HT-29 (cell line): ENCODE results near the gene KCNJ18. TPM values are rescaled to one million over a fixed set of nuclear protein-coding genes. Genes with fewer than 3 reads are reported as not detected.
"Not testable (repeated sequence)": the region's sequence is repeated elsewhere in the genome, so short reads cannot be mapped to it uniquely, and the experiment has no call there.

Experiments
- DNase-seq: peaks from one replicate; pipeline ENCODE4 v3.0.0-alpha.2; 2015; ENCODE audit warnings: low spot score
- total RNA-seq: library from RNA; depleted of rRNA; stranded (reverse); fragments of >200 nt; shearing (Covaris generic); gene quantifications from 2 replicates; pipeline ENCODE4 v1.2.3, GENCODE V29; 2014

KCNJ18 gene
- total RNA-seq, 1 experiment from 2014 or later = not detected

DNA sequence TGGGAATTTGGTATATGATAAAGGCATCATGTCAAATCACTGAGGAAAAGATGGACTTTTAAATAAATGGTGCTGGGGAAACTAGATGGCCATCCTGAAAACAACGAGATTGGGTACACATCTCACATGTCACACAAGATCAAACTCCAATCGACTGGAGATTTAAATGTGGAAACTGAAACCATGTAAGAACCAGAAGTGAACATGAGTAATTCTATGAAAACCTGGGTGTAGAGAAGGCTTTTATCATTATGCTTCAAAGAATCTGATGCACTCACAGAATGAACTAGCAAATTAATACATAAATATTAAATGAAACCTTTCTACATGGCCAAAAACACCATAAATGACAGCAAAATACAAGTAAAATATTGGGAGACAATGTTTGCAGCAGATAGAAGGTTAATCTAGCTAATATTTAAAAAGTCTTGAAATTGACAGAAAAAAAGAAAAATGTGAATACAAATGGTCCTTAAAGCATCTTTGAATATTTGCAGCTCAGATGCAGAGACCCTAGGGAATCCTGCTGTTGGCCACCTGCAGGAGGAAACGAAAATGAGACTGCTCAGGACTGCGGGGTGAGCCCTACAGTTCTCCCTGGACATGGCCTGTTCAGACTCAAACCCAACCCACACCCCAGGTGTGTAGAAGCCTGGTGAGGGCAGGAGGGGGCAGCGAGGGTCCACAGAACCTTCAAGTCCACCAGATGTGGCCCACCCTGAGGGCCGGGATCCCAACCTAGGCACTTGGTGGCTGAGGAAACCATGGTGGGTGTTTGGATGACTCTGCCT lies 32.1 kb downstream of the KCNJ18 start:
- DNase-seq = not testable (repeated sequence)

DNA sequence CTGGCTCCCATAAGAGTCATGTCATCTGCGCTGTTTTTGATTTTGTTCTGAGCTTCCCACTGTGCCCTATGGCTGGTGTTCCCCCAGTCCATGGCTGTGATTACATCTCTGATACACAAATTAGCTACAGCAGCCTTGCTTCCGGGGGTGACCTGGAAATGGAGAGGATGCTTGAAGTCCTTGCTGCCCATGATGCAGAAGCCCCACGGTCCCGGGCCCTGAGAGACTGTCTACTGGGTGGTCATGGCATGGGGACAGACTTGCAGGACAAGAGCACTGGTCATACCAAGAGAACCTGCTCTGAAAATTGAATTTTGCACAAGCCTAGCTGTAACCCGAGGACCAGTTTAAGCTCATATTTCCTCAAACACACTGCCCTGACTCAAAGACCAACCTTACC lies 38.8 kb downstream of the KCNJ18 start:
- DNase-seq = not testable (repeated sequence)

DNA sequence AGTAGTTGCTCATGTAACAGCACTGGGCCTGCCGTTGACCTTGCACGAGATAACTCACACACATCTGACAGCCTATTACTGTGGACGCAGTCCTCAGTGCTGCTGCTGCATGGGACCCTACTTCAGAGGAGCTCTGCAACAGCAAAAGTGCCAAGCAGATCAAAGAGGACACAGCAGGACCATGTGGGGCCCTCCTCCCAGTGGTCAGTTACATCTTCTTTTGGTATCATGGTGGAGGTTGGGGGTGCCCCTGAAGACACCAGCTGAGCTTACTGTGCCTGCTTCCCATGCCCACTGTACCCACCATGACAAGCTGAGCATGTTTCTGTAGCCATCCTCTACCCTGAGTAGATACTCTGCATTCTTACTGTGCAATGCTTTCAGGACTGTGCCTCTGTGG lies 41.6 kb downstream of the KCNJ18 start:
- not testable (repeated sequence) for DNase-seq

DNA sequence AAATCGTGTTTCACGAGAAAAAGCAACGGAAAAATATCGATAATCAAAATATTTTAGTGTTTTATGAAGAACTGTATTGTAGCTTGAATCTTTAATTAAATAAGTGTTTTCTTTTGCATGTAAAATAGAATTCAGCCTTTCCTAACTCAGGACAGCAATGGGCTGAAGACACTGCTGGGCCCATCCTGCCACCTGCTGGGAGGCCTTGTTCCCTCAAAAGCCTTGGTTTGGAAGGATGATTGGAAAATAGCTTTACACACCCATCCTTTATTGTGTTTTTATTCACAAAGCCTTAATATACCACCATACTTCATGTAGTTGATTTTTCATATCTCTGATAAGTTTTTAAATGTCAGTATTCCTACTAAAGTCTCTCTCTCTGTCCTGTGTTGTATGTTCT lies 43.5 kb downstream of the KCNJ18 start:
- DNase-seq = not testable (repeated sequence)

DNA sequence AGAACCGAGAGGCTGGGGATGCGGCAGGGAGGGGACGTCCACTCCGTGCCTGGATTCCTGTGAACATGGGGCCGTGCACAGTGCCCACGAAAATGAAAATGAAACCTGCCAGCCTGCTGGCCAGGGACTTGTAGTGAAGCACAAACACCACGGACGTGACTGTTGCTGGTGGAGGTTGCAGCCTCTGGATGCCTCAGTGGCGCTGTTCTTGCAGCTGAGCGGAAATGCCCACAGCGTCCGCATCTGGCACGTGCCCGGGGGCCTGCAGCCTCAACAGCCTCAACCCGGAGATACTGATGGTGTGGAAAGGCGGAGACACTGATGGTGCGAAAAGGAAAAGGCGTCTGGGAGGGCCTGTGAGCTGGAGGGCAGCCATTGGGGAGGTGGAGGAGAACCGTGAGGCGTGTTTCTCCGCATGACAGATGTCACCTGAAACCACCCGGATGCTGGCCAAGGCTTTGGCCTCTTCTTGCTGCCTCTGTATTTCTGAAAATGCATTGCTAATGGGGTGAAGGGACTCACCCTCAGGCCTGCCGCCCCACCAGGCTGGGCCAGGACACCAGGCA lies 44.8 kb downstream of the KCNJ18 start:
- not testable (repeated sequence) for DNase-seq

DNA sequence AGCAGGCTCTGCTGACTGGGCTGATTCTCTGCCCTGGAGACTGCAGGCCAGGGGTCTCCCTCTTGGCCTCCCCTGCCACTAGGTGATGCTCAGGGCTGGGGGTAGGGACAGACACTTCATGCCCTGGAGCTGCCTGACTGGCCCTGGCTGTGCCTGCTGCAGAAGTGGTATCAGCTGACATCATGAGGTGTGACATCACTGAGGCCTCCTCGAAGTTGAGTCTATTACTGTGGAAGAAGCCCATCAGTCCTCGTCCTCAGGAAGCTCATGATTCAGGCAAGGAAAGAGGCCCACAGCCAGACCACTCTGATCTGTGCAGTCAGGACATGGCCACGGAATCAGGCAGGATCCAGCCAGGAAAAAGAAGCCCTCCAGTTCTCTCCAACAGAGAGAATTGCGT lies 45.9 kb downstream of the KCNJ18 start:
- not testable (repeated sequence) for DNase-seq

DNA sequence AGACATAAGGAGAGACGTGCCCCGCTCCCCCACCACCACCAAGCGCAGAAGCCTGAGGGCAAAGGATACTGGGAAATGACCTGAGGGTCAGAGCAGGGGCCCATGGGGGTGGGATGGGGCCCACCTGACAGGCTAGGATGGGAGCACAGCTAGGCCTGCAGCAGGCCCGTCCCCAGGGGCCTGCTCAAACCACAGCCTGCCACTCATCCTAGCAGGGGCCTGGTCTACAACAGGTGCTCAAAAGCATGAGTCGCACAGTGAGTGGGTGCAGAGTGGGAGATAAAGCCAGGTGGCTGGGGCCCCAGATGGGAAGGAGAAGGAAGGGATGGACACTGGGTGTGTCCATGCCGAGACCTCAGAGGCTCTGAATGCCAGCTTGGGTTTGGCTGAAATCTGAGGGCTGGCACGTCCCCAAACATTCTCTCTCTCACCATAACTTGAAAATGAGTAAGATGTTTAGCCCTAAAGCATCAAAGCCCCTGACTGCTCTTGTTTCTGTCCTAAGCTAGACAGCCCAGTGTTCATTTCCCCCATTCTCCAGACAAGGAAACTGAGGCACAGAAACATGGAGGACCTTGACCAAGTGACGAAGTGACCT lies 46.7 kb downstream of the KCNJ18 start:
- DNase-seq = not testable (repeated sequence)

DNA sequence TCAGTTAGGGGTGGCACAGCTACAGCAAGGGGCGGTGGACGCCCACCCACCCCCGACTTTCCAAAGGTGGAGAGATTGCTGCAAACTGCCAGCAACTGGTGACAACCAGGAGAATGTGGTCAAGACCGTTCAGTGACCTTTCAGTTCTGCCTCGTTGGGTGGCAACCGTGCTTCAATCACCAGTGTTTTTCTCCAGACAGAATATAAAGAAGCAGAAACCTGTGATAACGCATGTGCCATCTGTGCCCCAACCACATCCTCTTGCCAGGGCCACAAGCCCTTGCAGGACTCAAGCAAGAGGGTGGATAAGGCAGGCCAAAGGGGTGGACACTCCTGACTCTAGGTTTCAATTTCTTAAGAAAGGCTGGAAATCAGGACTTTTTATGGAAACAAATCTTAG lies 47.2 kb downstream of the KCNJ18 start:
- not testable (repeated sequence) for DNase-seq

DNA sequence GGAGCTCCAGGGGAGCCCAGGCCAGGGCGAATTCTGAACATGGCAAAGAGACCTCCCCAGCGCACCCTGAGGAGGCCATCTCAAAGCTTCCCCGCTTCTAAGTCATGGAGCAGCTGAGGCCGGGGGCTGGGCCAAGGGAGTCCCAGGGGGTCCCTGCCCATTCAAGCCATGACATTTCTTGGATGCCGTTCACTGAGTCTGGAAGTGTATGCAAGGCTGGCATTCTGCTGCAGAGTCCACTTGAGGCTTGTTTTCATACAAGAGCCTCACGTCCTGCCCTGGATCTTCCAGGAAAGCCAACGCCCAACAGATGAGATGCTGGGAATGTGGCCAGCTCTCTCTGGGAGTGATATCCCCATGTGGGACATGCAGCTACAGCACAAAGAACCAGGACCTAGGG lies 48.5 kb downstream of the KCNJ18 start:
- not testable (repeated sequence) for DNase-seq

DNA sequence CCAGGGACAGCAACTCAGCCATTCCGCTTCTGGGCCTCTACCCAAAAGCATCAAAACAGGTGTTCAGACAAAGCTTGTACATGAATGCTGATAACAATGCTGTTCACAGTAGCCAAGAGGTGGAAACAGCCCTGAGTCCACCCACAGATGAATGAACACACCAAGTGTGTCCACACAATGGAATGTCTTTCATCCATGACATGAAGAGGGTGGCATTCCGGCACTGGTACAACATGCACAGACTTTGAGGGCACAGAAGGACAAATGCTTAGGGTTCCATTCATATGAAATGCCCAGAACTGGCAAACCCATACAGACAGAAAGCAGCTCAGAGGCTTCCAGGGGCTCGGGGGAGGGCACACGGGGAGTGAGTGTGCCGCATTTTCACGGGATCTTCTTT lies 49.2 kb downstream of the KCNJ18 start:
- not testable (repeated sequence) for DNase-seq

DNA sequence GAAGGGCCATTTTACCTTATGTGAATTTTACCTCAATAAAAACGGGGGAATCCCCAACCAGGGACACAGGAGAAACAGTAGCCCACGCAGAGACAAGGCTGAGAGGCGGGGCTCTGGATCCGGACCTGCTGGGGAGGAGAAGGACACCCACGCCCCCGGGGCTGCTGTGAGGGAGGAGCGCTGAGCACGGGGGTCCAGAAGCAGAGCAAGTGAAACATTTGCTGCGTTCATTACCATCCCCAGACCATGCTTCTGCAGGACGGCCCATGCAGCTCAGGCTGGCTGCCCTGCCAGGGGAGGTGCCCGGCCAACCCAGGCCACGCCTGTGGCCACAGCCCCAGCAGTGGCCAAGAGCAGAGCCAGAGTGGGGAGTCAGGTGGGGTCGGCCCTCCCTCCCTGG lies 50.0 kb downstream of the KCNJ18 start:
- no peak for DNase-seq

DNA sequence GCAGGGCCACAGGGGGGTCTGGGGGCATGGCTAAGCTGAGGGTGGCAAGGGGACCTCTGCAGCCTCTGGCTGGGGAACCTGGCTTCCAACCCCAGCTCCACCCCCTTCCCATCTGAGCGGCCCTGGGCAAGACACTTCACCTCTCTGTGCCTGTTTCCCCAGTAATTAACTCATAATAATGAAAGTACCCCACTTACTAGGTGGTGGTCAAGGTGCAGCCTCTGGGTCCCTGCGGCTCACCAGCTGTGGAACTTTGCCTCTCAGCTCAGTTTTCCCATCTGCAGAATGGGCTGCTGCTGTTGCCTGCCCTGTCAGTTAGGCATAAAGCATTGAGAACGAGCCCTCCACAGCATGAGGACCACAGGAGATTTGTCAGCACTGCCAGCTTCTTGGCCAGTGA lies 51.8 kb downstream of the KCNJ18 start:
- not testable (repeated sequence) for DNase-seq

DNA sequence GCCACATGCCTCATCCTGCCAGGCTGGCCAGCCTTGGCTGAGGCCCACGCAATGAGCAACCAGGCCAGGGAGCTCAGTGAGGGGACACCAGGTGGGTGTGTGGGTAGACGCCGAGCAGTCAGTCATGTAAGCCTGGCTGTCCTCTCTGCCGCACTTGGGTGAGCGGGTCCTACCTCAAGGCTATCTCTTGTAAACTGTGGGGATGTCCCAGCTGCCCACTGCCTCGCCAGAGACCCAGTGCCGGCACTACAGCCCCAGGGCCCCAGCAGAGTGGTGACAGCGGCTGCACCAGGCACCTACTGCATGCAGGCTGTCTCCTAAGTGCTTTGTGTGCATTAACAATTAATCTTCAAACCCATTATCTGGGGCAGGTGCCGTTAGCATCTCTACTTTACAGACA lies 52.3 kb downstream of the KCNJ18 start:
- not testable (repeated sequence) for DNase-seq

DNA sequence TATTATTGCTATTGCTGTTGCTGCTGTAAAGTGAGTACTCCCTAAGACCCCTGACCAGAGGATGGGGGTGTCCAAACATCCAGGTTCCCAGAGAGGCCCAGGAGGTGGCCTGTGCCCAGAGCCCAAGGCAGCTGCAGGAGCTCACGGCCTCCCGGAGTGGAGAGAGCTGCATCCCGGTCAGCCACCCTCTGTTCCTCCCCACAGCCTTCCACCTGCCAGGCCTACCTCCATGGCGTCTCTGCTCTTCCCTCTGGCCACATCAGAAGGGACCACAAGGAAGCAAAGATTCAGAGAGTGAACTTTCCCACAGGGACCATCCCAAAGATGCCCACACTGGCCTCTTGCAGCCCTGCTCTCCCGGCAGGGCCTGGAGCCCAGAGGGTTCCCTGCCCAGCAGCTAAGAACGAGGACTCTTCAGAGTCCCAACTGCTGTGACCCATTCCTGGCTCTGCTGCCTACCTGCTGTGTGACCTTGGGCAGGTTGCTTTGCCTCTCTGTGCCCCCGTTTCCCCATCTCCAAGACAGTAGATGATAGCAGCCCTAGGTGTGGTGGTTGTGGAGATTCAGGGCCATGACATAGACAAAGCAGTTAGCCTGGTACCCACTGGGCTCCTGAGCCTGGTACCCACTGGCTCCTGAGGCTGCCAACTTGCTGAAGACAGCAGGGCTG lies 53.2 kb downstream of the KCNJ18 start:
- not testable (repeated sequence) for DNase-seq

DNA sequence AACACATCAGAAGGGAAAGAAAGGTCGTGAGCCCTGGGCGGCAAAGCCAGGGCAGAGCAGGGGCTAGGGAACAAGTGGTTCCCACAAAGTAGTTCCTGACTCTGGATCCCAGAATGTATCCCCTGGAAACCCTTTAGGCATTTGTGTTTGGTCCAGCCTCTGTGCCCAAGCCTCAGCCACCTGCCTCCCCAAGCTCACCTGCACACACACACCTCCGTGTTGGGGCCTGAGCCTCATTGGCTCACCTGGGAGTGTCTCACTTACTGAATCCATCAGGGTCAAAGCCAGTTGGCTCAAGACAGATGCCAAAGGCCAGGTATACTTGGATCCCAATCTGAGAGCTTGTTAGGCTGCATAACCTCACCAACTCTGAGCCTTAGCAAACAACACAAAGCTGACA lies 54.1 kb downstream of the KCNJ18 start:
- DNase-seq = not testable (repeated sequence)

DNA sequence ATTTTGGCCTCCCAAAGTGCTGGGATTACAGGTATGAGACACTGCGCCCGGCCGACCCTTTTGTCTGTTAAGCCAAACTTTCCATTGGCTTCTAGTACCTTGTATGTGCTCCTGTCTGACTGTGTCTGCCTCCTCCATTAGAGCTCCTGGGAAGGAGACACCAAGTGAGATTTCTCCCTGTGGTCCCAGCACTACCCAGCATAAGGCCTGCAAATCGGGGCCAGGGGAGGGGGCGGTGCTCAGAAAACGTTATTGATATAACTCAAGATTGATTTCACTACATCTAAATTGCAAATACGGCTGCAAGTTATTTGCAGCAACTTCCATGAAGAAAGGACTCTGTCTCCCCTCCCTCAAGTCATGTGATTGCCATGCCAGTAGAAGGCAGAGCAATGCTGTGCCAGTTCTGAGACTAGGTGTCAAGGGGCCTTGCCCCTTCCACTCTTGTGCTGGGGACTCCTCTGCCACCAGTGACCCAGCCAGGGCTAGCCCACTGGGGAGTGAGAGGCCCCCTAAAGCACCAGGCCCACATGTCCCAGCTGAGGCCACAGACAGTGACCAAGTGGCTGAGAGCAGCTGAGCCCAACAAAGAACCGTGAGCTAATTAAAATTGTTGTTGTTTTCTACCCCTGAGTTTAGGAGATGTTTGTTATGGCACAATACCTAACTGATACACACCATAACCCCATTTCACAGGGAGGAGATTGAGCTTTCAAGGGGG lies 55.0 kb downstream of the KCNJ18 start:
- DNase-seq = not testable (repeated sequence)

DNA sequence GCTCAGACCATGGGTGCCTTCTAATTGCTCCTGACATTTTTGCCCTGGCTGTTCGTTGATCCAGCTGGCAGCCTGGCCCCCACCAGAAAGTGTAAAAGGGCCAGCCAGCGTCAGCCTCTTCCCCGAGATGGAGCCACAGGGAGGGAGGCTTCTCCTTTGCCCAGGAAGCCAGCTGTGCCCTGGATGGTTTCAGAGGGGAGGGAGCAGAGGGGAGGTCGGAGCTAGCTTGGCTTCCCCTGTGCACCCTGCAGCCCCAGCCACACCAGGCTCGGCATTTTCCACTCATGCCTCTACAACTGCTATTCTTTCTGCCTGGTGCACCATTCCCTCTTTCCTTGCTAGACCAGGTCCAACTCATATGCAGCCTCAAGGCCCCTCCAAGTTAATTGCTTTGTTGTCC lies 56.4 kb downstream of the KCNJ18 start:
- DNase-seq = not testable (repeated sequence)

DNA sequence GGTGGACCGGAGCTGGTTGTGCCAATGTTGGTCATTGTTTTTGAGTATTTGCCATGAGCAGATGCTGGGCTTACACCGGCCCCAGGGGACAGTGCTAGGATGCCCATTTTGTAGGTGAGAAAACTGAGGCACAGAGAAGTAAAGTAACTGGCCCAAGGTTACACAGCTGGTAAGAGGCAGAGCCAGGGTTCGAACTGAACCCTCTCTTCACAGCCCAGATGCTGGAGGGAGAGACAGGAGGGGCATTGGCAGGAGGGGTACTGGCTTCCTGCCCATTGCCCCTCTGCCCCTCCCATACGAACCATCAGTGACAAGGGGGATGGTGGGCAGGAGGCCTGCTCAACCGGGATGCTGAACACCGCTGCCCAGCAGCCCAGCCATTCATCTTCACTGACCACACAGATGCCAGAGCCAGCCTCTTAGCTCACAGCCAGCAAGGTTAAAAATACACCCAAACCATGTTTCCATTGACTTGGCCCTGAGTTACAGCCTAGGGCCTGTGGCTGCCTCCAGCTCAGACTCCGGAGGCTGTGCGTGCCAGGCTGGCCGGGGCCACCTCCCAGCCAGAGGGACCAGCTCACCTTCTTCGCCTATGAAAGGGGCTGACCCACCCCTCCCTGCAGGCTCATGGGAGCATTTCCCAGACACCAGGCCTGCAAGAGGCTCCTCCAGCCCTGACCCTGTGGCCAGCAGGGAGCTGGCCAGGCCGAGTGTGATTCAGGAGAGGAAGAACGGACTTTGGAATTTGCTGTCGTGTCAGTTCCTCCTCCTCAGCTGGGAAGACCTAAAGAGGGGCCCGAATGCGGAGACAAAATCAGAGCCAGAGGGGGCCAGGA lies 57.6 kb downstream of the KCNJ18 start:
- not testable (repeated sequence) for DNase-seq

DNA sequence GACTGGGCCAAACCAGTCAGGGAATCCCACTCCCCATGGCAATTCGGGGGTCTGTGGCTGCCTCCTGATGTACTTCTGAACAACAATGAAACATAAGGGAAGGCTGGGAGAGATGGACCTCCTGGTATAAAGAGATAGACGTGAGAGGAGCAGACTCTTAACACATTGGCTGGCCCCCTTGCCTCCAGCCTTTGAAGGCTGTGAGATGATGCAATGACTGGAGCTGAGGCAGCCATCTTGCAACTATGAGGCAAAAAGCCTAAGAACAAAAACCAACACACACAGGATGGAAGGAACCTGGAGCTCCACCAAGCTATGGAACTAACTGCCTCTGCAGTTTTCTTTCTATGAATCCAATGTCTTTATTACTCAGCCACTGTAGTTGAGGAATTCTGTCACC lies 58.8 kb downstream of the KCNJ18 start:
- not testable (repeated sequence) for DNase-seq
